GM12875 (cell line): Measurements from ENCODE around the gene SH2D3A.

Experiments used
- H3K4me3 ChIP-seq: one replicate; pipeline ENCODE4 v1.5.1; 2011; ENCODE audit warnings: low read depth, low read length, control low read depth
- TF ChIP-seq, protein P1 (sequence below): IDR thresholded peaks from 2 replicates; pipeline ENCODE4 v1.5.1; 2011; ENCODE audit warnings: low read depth, mild to moderate bottlenecking, control low read depth, inconsistent platforms, low read length, moderate library complexity, borderline replicate concordance; ENCODE audit not compliant: insufficient read depth

SH2D3A gene

GRCh38 chr19:6718741-6719539 is 48.3 kb downstream of the SH2D3A start:
- no peak overlapping the region for H3K4me3 ChIP-seq
- TF ChIP-seq, protein P1, sequence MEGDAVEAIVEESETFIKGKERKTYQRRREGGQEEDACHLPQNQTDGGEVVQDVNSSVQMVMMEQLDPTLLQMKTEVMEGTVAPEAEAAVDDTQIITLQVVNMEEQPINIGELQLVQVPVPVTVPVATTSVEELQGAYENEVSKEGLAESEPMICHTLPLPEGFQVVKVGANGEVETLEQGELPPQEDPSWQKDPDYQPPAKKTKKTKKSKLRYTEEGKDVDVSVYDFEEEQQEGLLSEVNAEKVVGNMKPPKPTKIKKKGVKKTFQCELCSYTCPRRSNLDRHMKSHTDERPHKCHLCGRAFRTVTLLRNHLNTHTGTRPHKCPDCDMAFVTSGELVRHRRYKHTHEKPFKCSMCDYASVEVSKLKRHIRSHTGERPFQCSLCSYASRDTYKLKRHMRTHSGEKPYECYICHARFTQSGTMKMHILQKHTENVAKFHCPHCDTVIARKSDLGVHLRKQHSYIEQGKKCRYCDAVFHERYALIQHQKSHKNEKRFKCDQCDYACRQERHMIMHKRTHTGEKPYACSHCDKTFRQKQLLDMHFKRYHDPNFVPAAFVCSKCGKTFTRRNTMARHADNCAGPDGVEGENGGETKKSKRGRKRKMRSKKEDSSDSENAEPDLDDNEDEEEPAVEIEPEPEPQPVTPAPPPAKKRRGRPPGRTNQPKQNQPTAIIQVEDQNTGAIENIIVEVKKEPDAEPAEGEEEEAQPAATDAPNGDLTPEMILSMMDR = no peak

- no peak overlapping the region for H3K4me3 ChIP-seq
- TF ChIP-seq, protein P1 = no peak
These were observed 49.0 kb downstream of the SH2D3A start for GRCh38 chr19:6718111-6718740.

DNA sequence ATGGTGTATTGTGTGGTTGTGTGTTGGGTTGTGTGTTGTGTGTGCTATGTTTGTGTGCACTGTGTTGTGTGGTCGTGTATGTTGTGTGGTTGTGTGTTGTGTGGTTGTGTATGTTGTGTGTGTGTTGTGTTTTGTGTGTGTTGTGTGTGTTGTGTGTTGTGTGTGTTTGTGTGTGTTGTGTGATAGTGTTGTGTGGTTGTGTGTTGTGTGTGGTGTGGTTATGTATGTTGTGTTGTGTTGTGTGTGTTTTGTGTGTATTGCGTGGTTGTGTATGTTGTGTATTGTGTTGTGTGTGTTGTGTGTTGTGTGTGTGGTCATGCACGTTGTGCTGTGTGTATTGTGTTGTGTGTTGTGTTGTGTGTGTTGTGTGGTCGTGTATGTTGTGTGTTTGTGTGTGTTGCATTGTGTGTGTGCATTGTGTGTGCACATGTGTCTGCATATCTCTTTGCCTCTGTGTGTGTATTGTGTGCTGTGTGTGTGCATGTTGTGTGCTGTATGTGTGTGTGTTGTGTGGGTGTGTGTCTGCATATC is 49.7 kb downstream of the SH2D3A start:
- TF ChIP-seq, protein P1 = no peak
- no peak overlapping the region for H3K4me3 ChIP-seq

DNA sequence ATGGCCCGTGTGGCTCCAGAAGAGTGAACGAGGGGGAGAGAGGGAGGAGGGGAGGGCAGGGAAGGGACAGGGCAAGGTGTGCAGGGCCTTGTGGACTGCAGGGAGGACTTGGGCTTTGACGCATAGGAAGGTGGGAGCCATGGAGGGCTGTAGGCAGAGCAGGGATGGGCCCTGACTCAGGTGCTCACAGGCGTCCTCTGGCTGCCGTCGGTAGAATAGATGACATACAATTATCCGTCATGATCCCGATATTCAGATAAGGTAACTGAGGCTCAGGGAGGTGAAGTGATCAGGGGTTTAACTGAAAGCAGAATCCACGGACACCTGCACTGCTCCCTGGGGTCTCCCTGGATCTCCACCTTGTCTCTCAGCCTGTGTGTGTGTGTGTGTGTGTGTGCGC is 50.2 kb downstream of the SH2D3A start:
- TF ChIP-seq, protein P1 = peak; percentile 19; the same call in 1 of the 2 replicates
- H3K4me3 ChIP-seq = no peak overlapping the region

- TF ChIP-seq, protein P1 = no peak
These were observed 50.6 kb downstream of the SH2D3A start for GRCh38 chr19:6716610-6716970.

DNA sequence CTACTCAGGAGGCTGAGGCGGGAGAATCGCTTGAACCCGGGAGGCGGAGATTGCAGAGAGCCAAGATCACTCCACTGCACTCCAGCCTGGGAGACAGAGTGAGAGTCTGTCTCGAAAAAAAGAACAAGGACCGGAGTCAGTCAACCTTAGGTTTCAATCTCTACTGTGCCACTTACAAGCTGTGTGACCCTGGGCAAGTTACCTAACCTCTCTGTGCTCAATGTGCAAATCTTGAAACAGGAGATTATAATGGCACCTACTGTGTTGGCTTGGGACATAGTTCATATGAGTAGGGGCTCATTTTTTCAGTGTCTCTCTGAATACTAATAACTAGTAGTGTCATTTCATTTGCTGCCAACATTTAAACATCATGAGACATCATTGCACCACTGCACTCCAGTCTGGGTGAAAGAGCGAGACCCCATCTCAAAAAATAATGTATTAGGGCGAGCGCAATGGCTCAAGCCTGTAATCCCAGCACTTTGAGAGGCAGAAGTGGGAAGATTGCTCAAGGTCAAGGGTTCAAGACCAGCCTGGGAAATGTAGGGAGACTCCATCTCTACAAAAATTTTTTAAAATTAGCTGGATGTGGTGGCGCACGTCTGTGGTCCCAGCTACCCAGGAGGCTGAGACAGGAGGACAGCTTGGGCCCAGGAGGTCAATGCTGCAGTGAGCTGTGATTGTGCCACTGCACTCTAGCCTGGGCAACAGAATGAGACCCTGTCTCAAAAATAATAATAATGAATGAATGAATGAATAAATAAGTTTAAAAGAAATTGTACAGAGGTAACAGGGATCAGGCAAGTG is 52.3 kb downstream of the SH2D3A start:
- TF ChIP-seq, protein P1 = no peak
- H3K4me3 ChIP-seq = no peak overlapping the region

More at GRCh38 chr19:6716610-6716970, 50.6 kb downstream of the SH2D3A start:
- no peak overlapping the region for H3K4me3 ChIP-seq
